RPMI8226 (cell line): ENCODE measurements around the gene CDH13.

ENCODE experiments used
- DNase-seq: peaks from one replicate; pipeline ENCODE4 v3.0.0-alpha.2; 2015

Gene CDH13

GRCh38 chr16:82628711-82629110 is 1.9 kb downstream of the CDH13 start:
- DNase-seq, result no peak

- no peak for DNase-seq
Observed at GRCh38 chr16:82629441-82630027, 2.8 kb downstream of the CDH13 start.

- DNase-seq, result no peak
Observed at GRCh38 chr16:82630219-82630618, 3.5 kb downstream of the CDH13 start.

GRCh38 chr16:82630688-82631087 is 3.9 kb downstream of the CDH13 start:
- DNase-seq, result no peak

GRCh38 chr16:82631701-82632685 is 5.2 kb downstream of the CDH13 start:
- DNase-seq, result no peak

GRCh38 chr16:82633964-82634600 is 7.3 kb downstream of the CDH13 start:
- DNase-seq, result no peak

- no peak for DNase-seq
Observed at GRCh38 chr16:82634955-82635610, 8.3 kb downstream of the CDH13 start.

GRCh38 chr16:82636485-82636884 is 9.7 kb downstream of the CDH13 start:
- no peak for DNase-seq

GRCh38 chr16:82636958-82637357 is 10.2 kb downstream of the CDH13 start:
- DNase-seq, result no peak

- no peak for DNase-seq
Observed at GRCh38 chr16:82638095-82638798, 11.5 kb downstream of the CDH13 start.

GRCh38 chr16:82639263-82639662 is 12.5 kb downstream of the CDH13 start:
- DNase-seq, result no peak

- peak; percentile 39 for DNase-seq
Observed at GRCh38 chr16:82639666-82640336, 13.0 kb downstream of the CDH13 start.

GRCh38 chr16:82641336-82641984 is 14.7 kb downstream of the CDH13 start:
- no peak for DNase-seq

GRCh38 chr16:82643136-82643535 is 16.4 kb downstream of the CDH13 start:
- no peak for DNase-seq

- DNase-seq, result no peak
Observed at GRCh38 chr16:82643936-82644630, 17.3 kb downstream of the CDH13 start.

GRCh38 chr16:82646504-82646903 is 19.7 kb downstream of the CDH13 start:
- DNase-seq, result no peak

GRCh38 chr16:82649766-82650165 is 23.0 kb downstream of the CDH13 start:
- DNase-seq, result no peak

- no peak for DNase-seq
Observed at GRCh38 chr16:82650804-82651203, 24.0 kb downstream of the CDH13 start.

- DNase-seq, result peak; percentile 16
Observed at GRCh38 chr16:82651921-82652601, 25.3 kb downstream of the CDH13 start.

GRCh38 chr16:82652826-82653225 is 26.1 kb downstream of the CDH13 start:
- no peak for DNase-seq
